GM20431 (cell line): ENCODE results near the gene PSEN1.

Experiments used
- in situ Hi-C: fragments of 300-500 bp; cut with MseI, MboI; formaldehyde crosslinking; loops from one replicate; pipeline ENCODE4 v1.15.0; 2020; ENCODE audit warnings: low sequenced_read_pairs; ENCODE audit not compliant: unreplicated experiment

The PSEN1 gene

DNA sequence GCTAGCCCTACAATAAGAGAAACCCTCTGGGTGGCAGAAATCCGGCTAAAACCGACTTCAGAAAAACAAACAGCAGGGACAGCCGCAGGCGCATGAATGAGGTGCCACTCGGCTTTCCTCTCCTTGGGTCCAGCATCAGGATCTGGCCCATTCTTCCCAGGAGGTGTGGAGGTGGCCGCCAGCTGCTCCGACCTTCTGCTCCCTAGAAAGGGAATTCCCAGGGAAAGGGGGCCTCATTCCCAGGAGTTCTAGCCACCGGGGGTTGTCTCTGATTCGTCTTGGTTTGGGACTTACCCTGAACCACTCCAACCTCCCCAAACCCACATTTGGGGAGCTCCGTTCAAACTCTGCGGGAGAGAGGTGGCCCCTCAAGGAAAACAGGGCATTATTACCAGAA lies 114.0 kb downstream of the PSEN1 start:
- in situ Hi-C loops = no loop called here

DNA sequence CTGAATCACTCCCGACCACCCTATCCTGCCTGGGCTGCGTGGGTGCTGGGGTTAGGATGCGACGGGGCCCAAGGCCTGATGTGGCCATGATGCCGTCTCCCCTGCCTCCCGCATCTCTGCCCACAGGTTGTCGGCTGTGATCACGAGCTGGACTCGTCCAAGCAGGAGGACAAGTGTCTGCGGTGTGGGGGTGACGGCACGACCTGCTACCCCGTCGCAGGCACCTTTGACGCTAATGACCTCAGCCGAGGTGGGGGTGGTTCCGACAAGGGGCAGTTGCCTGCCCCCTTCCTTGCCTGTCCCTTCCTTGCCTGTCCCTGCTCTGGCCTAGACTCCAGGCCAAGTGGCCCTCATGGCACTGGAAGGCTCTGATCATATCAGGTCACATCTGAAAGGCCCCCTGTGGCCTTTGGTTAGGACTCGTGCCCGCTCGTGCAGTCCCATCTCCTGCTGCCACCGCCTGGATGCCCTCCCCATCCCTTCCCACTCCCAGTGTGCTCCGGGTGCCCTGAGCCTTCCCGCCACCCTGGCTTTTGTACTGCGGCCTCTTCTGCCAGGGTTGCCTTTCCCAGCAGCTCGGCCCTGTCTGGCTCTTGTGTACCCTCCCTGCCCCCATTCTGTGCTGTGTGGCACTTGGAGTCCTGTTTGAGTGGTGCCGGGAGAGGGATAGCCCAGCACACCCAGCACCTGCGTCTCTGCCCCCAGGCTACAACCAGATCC lies 114.6 kb downstream of the PSEN1 start:
- in situ Hi-C loops = no loop called here

DNA sequence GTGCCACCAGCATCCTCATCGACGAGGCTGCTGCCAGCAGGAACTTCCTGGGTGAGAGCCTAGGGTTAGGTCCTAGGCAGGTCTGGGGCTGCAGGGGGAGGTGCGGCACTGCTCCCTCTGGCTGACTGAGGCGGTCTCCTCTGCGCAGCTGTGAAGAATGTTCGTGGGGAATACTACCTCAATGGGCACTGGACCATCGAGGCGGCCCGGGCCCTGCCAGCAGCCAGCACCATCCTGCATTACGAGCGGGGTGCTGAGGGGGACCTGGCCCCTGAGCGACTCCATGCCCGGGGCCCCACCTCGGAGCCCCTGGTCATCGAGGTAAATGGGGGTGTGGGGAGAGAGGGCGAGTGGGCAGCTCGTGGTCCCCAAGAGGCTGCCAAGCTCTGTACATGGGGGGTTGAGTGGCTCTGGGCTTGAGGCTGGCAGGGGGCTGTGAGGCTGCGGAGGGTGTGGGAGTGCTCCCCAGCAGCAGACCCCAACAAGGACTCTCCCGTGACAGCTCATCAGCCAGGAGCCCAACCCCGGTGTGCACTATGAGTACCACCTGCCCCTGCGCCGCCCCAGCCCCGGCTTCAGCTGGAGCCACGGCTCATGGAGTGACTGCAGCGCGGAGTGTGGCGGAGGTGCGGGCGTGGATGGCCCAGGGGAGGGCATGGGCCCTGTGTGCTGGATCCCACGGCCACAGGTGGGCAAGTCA lies 115.4 kb downstream of the PSEN1 start:
- in situ Hi-C loops = no loop called here

DNA sequence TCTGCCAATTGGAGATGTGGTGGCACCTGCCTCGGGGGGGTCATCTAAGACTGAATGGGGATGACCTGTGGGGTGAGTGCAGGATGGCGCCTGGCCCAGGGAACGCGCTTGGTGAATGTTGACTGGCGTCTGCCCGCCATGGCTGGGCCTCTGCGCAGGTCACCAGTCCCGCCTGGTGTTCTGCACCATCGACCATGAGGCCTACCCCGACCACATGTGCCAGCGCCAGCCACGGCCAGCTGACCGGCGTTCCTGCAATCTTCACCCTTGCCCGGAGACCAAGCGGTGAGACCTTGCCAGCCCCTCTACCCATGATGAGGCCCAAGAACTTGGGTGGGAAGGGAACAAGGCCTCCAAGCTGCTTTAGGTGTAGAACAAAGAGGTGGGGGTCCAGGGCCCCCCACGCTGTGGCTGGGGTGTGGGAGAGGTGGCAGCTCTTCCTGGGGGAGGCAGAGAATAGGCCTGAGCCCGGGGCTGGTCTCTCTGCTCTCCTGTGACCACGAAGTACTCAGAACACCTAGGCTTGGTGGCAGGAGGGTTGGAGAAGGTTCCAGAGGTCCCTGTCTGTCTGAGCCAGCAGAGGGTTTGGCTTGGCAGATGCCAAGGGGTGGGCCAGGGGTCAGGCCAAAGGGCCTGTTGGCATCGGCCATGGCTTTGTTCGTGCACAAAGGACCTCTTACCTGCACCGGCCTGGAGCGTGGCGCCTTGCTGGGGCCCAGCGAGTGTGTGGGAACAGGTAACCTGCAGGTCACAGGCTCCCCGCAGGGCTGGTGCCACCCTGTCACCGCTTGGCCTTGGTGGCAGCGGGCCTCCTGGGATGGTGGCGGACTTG lies 116.4 kb downstream of the PSEN1 start:
- in situ Hi-C loops = no loop called here

DNA sequence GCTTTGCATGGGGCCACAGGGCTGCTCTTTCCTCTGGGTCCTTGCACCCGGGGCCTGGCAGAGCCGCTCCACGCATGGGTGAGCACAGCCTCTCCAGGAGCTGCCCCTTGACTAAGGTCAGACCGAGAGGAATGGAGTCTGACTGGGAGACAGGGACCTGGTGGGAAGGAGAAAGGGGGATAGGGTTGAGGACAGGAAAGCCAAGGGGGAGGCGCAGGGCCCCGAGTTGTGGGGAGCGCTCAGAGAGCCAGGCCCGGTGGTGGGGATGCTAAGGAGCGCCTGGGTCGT lies 117.0 kb downstream of the PSEN1 start:
- in situ Hi-C loops = no loop called here

GRCh38 chr14:73253721-73254120 lies 117.4 kb downstream of the PSEN1 start:
- in situ Hi-C loops = no loop called here

GRCh38 chr14:73254247-73255004 lies 118.1 kb downstream of the PSEN1 start:
- in situ Hi-C loops = no loop called here

DNA sequence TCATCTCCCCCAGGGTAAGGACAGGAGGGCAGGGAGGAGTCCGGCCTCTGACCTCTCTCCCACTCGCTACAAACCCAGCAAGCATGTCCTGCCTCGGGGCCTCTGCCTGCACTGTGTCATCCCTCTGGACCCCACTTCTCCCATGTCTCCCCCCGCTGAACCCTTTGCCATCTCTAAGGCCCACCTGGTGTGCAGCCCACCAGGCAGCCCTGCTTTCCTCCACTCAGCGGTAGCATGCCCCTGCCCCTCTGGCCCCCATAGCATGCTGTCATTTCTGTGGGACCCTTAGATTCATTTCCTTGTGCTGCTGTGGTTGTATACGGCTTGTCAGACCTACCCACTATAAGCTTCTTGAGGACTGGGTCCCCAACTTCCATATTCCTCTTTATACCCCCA lies 118.7 kb downstream of the PSEN1 start:
- in situ Hi-C loops = no loop called here

DNA sequence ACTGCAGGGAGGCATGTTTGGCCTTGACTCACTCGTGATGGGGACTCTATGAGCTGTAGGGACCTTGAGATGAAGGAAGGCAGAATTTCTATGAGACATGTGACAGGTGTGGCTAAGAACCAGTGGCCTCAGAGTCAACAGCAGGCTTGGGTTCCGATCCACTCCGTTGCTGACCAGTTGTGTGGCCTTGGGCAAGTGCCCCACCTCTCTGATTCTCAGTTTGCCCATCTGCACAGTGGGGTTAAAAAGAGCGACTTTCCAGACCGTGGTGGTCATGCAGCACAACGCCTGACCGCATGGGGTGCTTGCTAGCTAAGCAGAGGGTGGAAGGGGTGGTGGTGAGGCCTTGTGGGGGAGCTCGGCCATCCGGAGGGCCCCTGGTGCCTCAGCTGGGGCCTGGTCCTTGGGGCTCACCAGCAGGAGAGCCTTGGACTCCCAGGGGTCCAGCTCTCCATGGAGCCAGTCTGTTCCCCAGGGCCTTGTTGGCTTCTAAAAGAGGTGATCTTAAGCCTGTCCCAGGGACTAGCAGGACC lies 119.5 kb downstream of the PSEN1 start:
- in situ Hi-C loops = no loop called here

GRCh38 chr14:73258076-73258475 lies 121.8 kb downstream of the PSEN1 start:
- in situ Hi-C loops = no loop called here

DNA sequence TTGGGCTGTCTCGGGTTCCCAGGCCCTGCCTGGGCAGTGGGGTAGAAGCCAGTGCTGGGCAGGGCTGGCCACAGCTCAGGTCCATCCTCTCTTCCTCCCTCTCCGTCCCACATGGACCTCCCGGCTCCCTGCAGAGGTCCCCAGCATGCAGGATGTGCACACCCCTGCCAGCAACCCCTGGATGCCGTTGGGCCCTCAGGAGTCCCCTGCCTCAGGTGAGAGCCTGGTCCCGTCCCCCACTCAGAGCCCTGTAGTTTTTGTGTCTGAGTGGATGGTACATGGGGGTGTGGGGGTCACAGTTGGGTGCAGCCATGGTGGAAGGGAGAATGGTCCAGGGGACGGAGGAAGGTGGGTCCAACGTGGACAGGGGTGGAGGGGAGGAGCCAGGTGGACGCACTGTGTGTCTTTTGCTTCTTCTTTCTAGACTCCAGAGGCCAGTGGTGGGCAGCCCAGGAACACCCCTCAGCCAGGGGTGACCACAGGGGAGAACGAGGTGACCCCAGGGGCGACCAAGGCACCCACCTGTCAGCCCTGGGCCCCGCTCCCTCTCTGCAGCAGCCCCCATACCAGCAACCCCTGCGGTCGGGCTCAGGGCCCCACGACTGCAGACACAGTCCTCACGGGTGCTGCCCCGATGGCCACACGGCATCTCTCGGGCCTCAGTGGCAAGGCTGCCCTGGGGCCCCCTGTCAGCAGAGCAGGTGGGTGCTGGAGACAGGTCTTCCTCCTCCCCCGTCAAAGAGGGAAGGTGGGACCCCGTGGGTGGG lies 122.7 kb downstream of the PSEN1 start:
- in situ Hi-C loops = no loop called here

- in situ Hi-C loops = no loop called here
Observed at GRCh38 chr14:73259837-73260236, 123.5 kb downstream of the PSEN1 start.

GRCh38 chr14:73260574-73260973 lies 124.3 kb downstream of the PSEN1 start:
- in situ Hi-C loops = no loop called here

GRCh38 chr14:73261075-73261474 lies 124.8 kb downstream of the PSEN1 start:
- in situ Hi-C loops = no loop called here

GRCh38 chr14:73261520-73262426 lies 125.5 kb downstream of the PSEN1 start:
- in situ Hi-C loops = no loop called here

GRCh38 chr14:73262427-73263183 lies 126.3 kb downstream of the PSEN1 start:
- in situ Hi-C loops = no loop called here

DNA sequence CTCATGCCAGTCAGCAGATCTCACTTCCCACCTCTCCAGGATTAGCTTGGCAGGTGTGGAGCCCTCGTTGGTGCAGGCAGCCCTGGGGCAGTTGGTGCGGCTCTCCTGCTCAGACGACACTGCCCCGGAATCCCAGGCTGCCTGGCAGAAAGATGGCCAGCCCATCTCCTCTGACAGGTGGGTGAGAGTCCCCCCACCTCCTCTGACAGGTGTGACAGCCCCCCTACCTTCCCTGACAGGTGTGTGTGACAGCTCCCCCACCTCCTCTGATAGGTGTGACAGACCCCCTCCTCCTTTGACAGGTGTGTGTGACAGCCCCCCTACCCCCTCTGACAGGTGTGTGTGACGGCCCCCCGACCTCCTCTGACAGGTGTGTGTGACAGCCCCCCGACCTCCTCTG lies 127.3 kb downstream of the PSEN1 start:
- in situ Hi-C loops = no loop called here
